Subcutaneous adipose tissue (tissue), 4 donors: ENCODE results near the gene DAZAP1. TPM values are rescaled to one million over a fixed set of nuclear protein-coding genes. Genes with fewer than 3 reads are reported as not detected.

Experiments used
- CTCF ChIP-seq: fragments of 450-650 bp; IDR thresholded peaks from one replicate; pipeline ENCODE4 v1.5.1; 2016; ENCODE audit warnings: low read depth, mild to moderate bottlenecking, control low read depth, antibody characterized with exemption, moderate library complexity
- total RNA-seq, 4 donors: library from RNA; depleted of rRNA; stranded (reverse); fragments of >200 nt; gene quantifications; one replicate each; pipeline ENCODE4 v1.1.0, GENCODE V29; 2016

Gene DAZAP1
- total RNA-seq, 4 donors from 2014 or later, result 25.8 to 46.7 (median 33.6) TPM

GRCh38 chr19:1396768-1397679, 10.4 kb upstream of the DAZAP1 start:
- TF ChIP-seq CTCF, result no peak

GRCh38 chr19:1397838-1398237, 9.5 kb upstream of the DAZAP1 start:
- TF ChIP-seq CTCF, result no peak

- no peak for TF ChIP-seq CTCF
Measured at GRCh38 chr19:1399079-1399478, 8.3 kb upstream of the DAZAP1 start.

GRCh38 chr19:1399745-1400144, 7.6 kb upstream of the DAZAP1 start:
- no peak for TF ChIP-seq CTCF

GRCh38 chr19:1400281-1401137, 6.9 kb upstream of the DAZAP1 start:
- TF ChIP-seq CTCF, result no peak

- TF ChIP-seq CTCF, result no peak
Measured at GRCh38 chr19:1401138-1401888, 6.1 kb upstream of the DAZAP1 start, which contains the start of gene GAMT. Gene GAMT (minus strand): TSS chr19:1401542. CDS start chr19:1401476, 66 bp downstream.
